ENCODE results near the gene SPATA2.
"Not testable (repeated sequence)": the region's sequence is repeated elsewhere in the genome, so short reads cannot be mapped to it uniquely, and the experiment has no call there.

GRCh38 chr20:49895474-49896093 is 19.7 kb downstream of the SPATA2 start:
- not testable (repeated sequence) for TF ChIP-seq CTCF (IDR thresholded peaks at IDR 0.05; ENCODE audit: borderline replicate concordance, extremely low read depth, low read length, poor library complexity, severe bottlenecking); EZH2 (IDR thresholded peaks at IDR 0.05; ENCODE audit: borderline replicate concordance, low read depth, low read length, severe bottlenecking)

Measured in DND-41 (cell line).